Activated naive CD4-positive, alpha-beta T cell treated with anti-CD3 and anti-CD28 coated beads, Interleukin-2, amount 10 ng/mL, durations not matched to agents 7 days and 5 days (primary cell): Measurements from ENCODE around the gene SLC45A1.
"Not testable (repeated sequence)": the region's sequence is repeated elsewhere in the genome, so short reads cannot be mapped to it uniquely, and the experiment has no call there.

Experiments used
- CTCF ChIA-PET: fragments of 350-600 bp; sonication (Branson Sonifier 250); formaldehyde crosslinking; loops from one replicate; lab custom pipeline; 2021; ENCODE audit warnings: antibody characterized with exemption; lab: Charles Lee
- DNase-seq: peaks from one replicate; pipeline ENCODE4 v3.0.0-alpha.2; 2020
- H3K27ac Mint-ChIP-seq: one replicate; pipeline ENCODE4 v1.8.0; 2021; ENCODE audit warnings: mild to moderate bottlenecking, moderate library complexity, mixed read lengths
- H3K27me3 Mint-ChIP-seq: one replicate; pipeline ENCODE4 v1.8.0; 2021; ENCODE audit warnings: mild to moderate bottlenecking, mixed read lengths
- H3K36me3 Mint-ChIP-seq: one replicate; pipeline ENCODE4 v1.8.0; 2021; ENCODE audit warnings: mixed read lengths
- H3K4me1 Mint-ChIP-seq: one replicate; pipeline ENCODE4 v1.8.0; 2021; ENCODE audit warnings: mixed read lengths
- H3K4me3 Mint-ChIP-seq: one replicate; pipeline ENCODE4 v1.8.0; 2021; ENCODE audit warnings: mild to moderate bottlenecking, moderate library complexity, mixed read lengths
- H3K9me3 Mint-ChIP-seq: one replicate; pipeline ENCODE4 v1.8.0; 2021; ENCODE audit warnings: mixed read lengths

Gene SLC45A1

DNA sequence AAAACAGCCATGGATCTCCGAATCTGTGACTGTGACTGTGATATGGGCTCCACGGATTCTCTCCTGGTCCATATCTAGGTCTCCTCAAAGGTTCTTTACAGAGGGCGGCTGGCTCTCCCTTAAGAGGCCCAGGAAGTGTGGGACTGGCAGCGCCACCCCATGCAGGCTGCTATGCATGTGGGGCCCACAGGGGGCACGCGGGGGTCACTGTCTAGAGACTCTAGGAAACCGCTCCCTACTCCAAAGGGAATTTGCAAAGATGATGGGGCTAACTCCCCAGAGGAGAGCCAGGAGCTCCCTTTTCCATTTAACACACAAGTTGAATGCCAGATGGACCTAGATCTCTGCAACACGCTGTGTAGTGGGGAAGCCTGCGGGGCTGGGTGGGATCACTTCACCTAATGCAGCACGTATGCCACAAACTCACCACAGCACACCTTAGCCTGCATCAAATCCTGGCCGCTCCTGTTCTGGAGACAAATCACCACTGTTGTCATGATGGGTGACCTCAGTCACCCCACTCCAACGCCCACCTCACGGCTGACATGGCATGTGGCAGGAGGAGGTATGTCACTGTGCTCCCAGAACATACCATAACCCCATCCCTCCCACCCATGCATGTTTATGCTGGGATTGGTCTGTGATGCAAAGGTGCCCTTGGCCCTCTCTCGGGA, 61.7 kb downstream of the SLC45A1 start:
- H3K27ac Mint-ChIP-seq, result no peak overlapping the region
- DNase-seq, result no peak
- H3K27me3 Mint-ChIP-seq, result no peaks in the 10 kb centered on the region
- H3K36me3 Mint-ChIP-seq, result peaks cover 35% of the 10 kb centered on the region
- no peaks in the 10 kb centered on the region for H3K9me3 Mint-ChIP-seq
- H3K4me1 Mint-ChIP-seq, result peaks cover 77% of the 10 kb centered on the region
- no peak overlapping the region for H3K4me3 Mint-ChIP-seq
- CTCF ChIA-PET, result interaction anchor here (1.0 kb wide), 1 partner anchor 11 kb away, joined by 3 read pairs; no protein-coding TSS in a partner anchor

DNA sequence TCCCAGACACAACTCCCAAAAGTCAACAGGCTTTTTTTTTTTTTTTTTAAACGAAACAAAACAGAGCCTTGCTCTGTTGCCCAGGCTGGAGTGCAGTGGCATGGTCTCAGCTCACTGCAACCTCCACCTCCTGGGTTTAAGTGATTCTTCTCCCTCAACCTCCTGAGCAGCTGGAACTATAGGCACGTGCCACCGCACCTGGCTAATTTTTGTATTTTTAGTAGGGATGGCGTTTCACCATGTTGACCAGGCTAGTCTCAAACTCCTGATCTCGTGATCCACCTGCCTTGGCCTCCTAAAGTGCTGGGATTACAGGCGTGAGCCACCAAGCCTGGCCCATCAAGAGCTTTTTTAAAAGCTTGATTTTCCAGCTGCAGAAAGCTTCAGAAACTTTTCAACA, 62.4 kb downstream of the SLC45A1 start:
- CTCF ChIA-PET, H3K27ac Mint-ChIP-seq, DNase-seq, H3K4me3 Mint-ChIP-seq, H3K9me3 Mint-ChIP-seq, H3K27me3 Mint-ChIP-seq: not testable (repeated sequence)
- peaks cover 37% of the 10 kb centered on the region for H3K36me3 Mint-ChIP-seq
- peaks cover 77% of the 10 kb centered on the region for H3K4me1 Mint-ChIP-seq

DNA sequence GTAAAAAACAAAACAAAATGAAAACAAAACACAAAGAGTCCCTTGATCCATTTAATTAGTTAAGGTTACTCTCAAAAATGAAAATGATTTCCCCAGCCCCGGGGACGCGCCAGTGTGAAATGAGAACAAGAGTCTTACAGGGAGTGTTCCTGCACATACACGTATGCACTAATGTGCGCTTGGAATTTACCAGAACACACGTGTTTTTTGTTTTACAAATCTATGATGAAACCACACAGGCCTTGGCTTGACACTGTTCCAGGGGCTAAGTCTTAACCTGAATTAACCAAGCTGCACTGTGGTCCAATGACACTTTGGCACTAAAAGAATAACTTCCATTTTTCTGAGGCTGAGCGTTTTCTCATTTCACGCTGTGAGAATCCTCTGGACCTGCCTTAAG, 63.7 kb downstream of the SLC45A1 start:
- CTCF ChIA-PET, result no interaction called here
- DNase-seq, result no peak
- no peak overlapping the region for H3K4me3 Mint-ChIP-seq
- H3K27me3 Mint-ChIP-seq, result no peaks in the 10 kb centered on the region
- no peaks in the 10 kb centered on the region for H3K9me3 Mint-ChIP-seq
- peaks cover 45% of the 10 kb centered on the region for H3K36me3 Mint-ChIP-seq
- H3K4me1 Mint-ChIP-seq, result peaks cover 73% of the 10 kb centered on the region
- no peak overlapping the region for H3K27ac Mint-ChIP-seq

DNA sequence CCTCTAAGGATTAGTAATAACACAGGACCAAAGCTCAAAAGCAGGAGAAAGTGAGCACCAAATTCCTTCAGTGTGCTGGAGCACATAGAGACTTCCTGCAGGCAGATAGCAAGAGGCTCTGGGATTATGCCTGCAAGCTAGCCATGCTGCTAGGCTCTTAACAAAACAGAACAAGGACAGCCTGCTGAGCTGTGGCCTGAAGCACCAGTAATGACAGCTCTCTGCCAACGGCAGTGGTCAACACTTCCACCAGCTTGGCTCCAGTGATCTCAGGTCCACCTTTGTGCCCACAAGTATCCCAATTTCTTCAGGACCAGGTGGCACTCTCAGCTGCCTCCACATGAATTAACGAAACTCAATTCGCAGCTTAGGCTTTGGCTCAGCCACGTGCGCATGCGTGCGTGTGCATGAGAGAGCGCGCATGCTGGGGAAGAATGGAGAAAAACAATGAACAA, 64.2 kb downstream of the SLC45A1 start:
- H3K27ac Mint-ChIP-seq, result peak overlapping the region; percentile 95
- no peak overlapping the region for H3K4me3 Mint-ChIP-seq
- CTCF ChIA-PET, result interaction anchor here (0.6 kb wide), 1 partner anchor 351 kb away, joined by 3 read pairs; no protein-coding TSS in a partner anchor
- H3K27me3 Mint-ChIP-seq, result no peaks in the 10 kb centered on the region
- DNase-seq, result no peak
- H3K4me1 Mint-ChIP-seq, result peaks cover 75% of the 10 kb centered on the region
- H3K36me3 Mint-ChIP-seq, result peaks cover 50% of the 10 kb centered on the region
- no peaks in the 10 kb centered on the region for H3K9me3 Mint-ChIP-seq

DNA sequence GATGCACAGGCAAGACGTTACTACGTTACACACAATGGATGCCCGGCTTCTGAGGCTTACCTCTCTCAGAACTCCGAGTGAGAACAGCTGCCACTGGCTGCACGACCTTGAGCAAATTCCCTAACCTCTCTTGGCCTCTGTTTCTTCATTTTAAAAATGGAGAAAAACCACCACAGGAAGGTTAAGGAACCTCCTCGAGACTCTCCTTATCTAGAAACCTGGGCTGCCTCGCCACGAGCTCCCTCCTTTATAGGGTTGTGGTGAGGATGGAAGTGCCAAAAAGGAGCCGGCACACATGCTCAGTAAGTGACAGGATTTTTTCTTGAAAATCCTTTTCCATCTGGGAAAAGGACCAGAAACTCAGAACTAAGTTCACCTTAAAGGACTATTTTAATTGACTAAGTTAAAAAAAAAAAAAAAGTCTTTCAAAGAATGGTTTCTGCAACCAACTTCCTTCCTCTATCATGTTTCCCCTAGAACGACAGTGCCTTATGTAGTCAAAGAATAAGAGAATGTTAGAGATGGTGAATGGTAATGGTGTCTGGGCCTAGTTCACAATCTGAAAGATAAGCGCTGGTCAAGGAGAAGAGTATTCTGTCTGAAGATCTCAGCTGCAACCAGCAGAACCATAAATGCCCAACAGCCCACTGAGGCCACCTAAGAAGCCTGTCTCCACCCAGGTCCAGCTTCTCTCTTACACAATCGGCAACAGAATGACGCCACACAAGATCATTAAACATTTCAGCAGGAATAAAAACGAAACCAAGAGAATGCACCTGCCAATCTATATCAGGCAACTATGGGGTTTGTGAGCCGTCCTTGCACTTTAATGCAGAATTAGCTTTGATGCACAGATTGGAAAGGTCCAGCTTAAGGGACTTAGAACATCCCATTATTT, 64.9 kb downstream of the SLC45A1 start:
- no peaks in the 10 kb centered on the region for H3K27me3 Mint-ChIP-seq
- no peaks in the 10 kb centered on the region for H3K9me3 Mint-ChIP-seq
- no peak for DNase-seq
- peak overlapping the region; percentile 95 for H3K27ac Mint-ChIP-seq
- H3K4me3 Mint-ChIP-seq, result peak overlapping the region; percentile 61
- H3K4me1 Mint-ChIP-seq, result peaks cover 71% of the 10 kb centered on the region
- H3K36me3 Mint-ChIP-seq, result peaks cover 54% of the 10 kb centered on the region
- CTCF ChIA-PET, result interaction anchor here (0.6 to 1.1 kb wide), 3 partner anchors 28 to 352 kb away, joined by 3 read pairs; no protein-coding TSS in a partner anchor

DNA sequence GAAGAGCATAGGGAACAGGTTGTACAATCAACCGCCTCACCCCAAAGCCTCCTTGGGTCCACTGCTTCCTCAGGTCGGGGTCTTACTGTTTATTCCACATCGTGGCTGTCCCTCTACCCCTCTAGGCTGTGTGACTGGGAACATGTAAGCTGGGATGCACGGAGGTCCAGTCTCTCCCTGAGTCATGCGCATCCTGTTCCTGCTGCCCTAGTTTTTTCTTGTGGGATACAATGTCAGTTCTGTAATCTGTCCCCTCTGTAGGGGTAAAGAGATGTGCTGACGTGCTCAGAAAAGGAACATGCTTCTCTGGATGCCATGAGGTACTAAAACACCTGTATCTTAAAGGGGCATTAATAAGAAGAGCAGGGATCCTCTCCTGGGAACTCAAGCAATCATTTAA, 66.2 kb downstream of the SLC45A1 start:
- peak overlapping the region; percentile 62 for H3K27ac Mint-ChIP-seq
- H3K27me3 Mint-ChIP-seq, result no peaks in the 10 kb centered on the region
- H3K9me3 Mint-ChIP-seq, result no peaks in the 10 kb centered on the region
- no peak for DNase-seq
- H3K36me3 Mint-ChIP-seq, result peaks cover 56% of the 10 kb centered on the region
- H3K4me1 Mint-ChIP-seq, result peaks cover 64% of the 10 kb centered on the region
- CTCF ChIA-PET, result interaction anchor here (1.1 kb wide), 1 partner anchor 37 kb away, joined by 3 read pairs; no protein-coding TSS in a partner anchor
- no peak overlapping the region for H3K4me3 Mint-ChIP-seq

DNA sequence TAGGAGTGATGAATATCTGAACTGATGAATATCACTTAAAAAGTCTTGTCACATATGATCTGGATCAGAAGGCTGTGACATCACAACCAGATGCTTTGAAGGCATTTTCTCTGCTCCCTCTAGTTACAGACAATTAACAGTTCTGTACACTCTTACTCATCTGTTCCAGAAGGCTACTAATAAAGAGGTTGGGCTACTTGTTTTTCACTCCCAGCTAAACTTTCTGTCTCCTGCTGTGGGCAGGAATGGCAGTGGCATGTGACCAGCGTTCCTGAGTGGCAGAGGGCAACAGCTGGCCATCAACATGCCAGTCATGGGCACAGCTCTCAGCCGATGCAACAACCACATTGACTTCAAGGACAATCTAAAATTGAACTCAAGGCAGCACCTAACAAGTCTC, 66.7 kb downstream of the SLC45A1 start:
- Mint-ChIP-seq H3K27ac (peak overlapping the region; percentile 62), H3K9me3 (no peaks in the 10 kb centered on the region), H3K27me3 (no peaks in the 10 kb centered on the region), H3K4me1 (peaks cover 65% of the 10 kb centered on the region), H3K36me3 (peaks cover 61% of the 10 kb centered on the region), H3K4me3 (no peak overlapping the region)
- DNase-seq, result no peak
- CTCF ChIA-PET, result no interaction called here

DNA sequence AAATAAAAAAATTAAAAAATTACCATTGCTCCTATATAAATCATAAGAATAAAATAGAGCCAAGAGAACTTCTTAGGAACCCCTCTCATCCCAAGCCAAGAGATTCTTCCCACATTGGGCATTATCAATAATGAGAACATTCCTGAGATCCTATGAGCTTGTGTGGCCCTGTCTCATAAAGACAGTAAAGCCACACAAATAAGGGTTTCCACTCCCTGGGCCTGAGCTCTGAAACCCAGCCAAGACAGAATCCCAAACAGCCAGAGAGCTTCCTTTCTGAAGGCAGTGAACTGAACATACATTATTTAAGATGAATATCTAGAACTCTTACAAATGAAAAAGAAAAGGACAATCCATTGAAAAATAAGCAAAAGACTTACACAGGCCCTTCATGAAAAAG, 68.3 kb downstream of the SLC45A1 start:
- CTCF ChIA-PET, result interaction anchor here (1.9 kb wide), 1 partner anchor 8 kb away, joined by 6 read pairs; no protein-coding TSS in a partner anchor
- no peaks in the 10 kb centered on the region for H3K27me3 Mint-ChIP-seq
- no peak for DNase-seq
- peaks cover 75% of the 10 kb centered on the region for H3K4me1 Mint-ChIP-seq
- H3K9me3 Mint-ChIP-seq, result no peaks in the 10 kb centered on the region
- no peak overlapping the region for H3K4me3 Mint-ChIP-seq
- H3K36me3 Mint-ChIP-seq, result peaks cover 70% of the 10 kb centered on the region
- no peak overlapping the region for H3K27ac Mint-ChIP-seq

DNA sequence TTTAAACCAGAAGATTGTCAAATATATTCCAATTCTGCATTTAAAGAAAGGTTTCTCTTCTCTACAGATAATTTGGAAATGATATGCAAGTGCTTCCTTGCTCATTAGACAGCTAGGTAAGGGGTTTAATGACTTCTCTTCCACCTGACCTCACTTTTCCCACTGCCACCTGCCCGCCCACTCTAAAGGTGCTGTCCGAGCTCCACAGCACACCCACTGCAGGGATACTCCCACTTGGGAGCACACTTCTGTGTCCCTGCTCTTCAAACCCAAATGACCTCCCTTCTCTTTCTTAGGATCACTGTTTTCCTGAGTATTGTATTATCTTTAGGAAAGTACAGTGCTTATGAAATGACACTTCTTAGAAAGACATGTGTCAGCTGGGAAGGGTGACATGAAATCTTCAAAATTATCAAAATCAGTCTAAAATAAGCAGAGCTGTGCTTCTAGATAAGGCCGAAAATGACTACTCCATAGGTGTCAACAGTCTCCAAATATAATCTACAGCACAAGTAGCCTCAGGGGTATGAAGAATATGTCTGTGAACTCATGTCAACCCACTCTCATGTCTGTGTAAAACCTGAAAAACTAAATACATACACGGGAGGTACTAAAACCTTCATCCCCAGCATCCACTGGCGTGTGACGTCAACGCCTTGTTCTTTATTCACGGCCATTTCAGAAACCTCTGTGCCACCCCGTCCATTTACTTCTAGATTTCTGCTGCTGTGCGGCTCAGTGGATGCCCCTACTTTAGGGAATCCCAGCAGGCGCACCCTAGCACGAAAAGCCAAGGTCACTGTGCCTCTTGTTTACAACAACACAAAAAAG, 71.0 kb downstream of the SLC45A1 start:
- CTCF ChIA-PET, result interaction anchor here (1.1 kb wide), 1 partner anchor 20 kb away, joined by 3 read pairs; no protein-coding TSS in a partner anchor
- Mint-ChIP-seq H3K27me3 (no peaks in the 10 kb centered on the region), H3K4me1 (peaks cover 66% of the 10 kb centered on the region), H3K27ac (peak overlapping the region; percentile 8), H3K9me3 (no peaks in the 10 kb centered on the region), H3K36me3 (peaks cover 71% of the 10 kb centered on the region), H3K4me3 (no peak overlapping the region)
- no peak for DNase-seq

DNA sequence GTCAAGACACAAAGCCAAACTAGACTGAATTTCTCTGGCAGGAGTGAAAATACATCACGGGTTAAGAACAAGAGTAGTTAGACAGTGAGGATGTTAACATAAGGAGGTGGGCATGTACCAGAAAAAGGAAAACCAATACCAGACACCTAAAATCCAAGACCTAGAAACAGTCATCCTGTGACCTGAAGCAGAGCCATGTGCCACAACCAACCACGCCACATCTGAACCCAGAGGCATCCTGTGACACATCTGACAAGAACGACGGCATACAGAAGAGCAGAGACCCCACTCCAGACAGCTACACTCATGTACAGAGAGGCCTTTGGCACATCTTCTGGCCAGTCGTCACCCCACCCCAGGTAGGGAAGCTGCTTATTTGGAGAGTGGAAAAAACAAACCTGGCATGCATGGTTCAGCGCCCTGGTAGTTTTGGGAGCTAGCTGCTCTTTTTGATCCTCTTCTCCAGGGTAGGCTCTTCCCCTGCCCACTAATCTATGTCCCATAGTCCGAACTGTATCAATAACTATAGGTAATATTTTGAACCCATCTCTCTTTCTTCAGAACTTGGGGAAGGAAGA, 72.1 kb downstream of the SLC45A1 start:
- Mint-ChIP-seq H3K9me3 (no peaks in the 10 kb centered on the region), H3K27ac (no peak overlapping the region), H3K4me1 (peaks cover 66% of the 10 kb centered on the region), H3K36me3 (peaks cover 66% of the 10 kb centered on the region), H3K27me3 (no peaks in the 10 kb centered on the region), H3K4me3 (no peak overlapping the region)
- DNase-seq, result no peak
- CTCF ChIA-PET, result interaction anchor here (0.9 to 1.1 kb wide), 2 partner anchors 12 to 19 kb away, joined by 3 read pairs; no protein-coding TSS in a partner anchor

DNA sequence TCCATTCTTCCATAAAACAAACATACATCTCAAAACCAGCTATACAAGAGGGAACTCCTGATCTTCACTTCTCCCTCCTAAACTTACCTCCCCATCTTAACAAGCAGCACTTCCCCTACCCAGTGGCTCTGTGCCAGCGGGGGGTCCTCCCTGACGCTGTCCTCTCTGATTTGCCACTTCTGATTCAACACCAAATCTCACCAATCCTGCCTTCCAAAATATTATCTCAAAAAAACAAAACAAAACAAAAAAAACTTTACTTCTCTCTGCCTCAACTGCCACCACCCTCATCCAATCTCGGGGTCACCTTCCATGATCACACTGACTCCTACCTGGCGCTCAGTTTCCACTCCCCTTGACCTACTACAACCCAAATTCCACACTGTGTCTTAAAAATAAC, 72.8 kb downstream of the SLC45A1 start:
- H3K36me3 Mint-ChIP-seq, result peaks cover 67% of the 10 kb centered on the region
- CTCF ChIA-PET, result interaction anchor here (0.9 kb wide), 1 partner anchor 12 kb away, joined by 3 read pairs; no protein-coding TSS in a partner anchor
- H3K4me1 Mint-ChIP-seq, result peaks cover 68% of the 10 kb centered on the region
- no peaks in the 10 kb centered on the region for H3K27me3 Mint-ChIP-seq
- H3K4me3 Mint-ChIP-seq, result no peak overlapping the region
- DNase-seq, result no peak
- no peaks in the 10 kb centered on the region for H3K9me3 Mint-ChIP-seq
- H3K27ac Mint-ChIP-seq, result no peak overlapping the region

DNA sequence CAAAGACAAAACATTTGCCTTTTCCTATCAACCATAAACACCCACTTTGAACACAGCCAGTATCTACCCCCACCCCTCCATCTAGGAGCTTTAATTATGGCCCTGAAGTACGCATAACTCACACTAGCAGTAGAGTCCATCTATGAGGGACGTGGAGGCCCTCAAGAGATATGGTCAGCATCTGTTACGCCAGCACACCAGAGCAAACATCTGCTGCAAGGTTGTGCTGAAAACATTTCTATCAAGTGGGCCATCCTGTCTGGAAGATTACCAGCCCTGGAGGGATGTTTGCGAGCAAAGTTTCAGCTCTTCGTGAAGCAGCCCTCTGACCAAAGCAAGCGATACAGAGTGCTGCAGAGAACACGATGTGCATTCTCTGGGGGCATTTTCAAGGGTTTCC, 74.6 kb downstream of the SLC45A1 start:
- CTCF ChIA-PET, result no interaction called here
- Mint-ChIP-seq H3K4me1 (peaks cover 79% of the 10 kb centered on the region), H3K27me3 (no peaks in the 10 kb centered on the region), H3K27ac (no peak overlapping the region), H3K36me3 (peaks cover 53% of the 10 kb centered on the region), H3K9me3 (no peaks in the 10 kb centered on the region), H3K4me3 (no peak overlapping the region)
- no peak for DNase-seq
